ENCODE data around the gene QARS1. TPM values are rescaled to one million over a fixed set of nuclear protein-coding genes. Genes with fewer than 3 reads are reported as not detected.

The QARS1 gene
- total and polyA plus RNA-seq, 2 donors (not counting 1 experiment from before 2014, with no cell fraction given), result 282 to 426 TPM

DNA sequence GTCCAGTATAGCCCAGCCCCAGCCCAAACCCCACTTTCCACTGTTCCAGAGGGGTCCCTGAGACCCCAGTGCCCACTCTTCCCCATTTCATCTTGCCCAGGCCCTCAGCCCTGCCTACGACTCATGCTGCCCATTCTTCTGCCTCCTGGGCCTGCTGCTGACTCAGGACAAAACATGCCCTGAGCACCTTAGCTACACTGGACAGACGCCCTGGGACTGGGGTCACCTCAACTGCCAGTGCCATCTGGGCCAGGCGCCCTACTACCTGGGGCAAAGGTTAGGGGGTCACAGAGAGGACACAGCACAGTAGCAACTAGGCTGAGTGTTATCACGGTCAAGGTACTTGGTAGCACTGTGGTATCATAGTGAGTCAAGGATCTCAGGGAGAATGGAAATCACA, 30.9 kb upstream of the QARS1 start:
- WGBS (ENCODE audit: insufficient coverage), result 89% methylated on average over 4 of the region's 4 CpGs
- peaks cover 2% of the 10 kb centered on the region for H3K9me3 Mint-ChIP-seq (ENCODE audit: insufficient read depth)

DNA sequence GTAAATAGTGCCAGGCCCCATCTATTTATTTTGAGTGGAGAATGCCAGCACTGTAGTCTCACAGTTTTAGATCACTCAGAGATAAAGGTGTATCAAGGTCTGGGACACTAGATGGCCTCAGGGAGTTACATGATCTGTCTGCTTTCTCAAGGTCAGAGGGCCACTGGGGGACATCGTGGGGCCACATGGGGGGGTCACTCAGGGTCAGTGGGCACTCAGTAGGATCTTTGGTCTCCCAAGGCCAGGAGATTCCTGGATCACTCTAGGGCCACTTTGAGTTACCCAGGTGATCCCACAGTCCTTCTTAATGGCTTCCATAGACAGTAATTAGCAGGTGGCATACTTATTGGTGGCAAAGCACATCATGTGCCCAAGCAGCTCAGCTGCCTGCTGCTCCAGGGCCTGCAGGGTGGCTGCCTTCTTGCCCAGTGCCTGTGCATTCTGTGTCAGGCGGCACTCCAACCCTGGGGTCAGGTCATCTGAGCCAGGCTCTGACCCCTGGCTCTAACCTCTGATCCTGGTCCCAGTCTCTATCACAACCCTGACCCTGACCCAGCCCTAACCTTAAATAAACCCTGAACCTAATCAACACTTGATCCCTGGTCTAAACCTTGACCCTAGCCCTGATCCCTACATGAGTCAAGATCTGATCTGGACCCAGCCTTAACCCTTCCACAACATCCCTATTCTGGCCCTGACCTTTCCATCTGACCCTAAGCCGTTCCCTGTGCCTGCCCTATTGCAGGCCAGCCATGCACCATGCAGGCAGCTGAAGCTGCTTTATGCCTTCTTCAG, 30.1 kb upstream of the QARS1 start:
- no peak overlapping the region for H3K27ac Mint-ChIP-seq
- no peak overlapping the region for H3K27ac ChIP-seq (ENCODE audit: low read length in 2 of 2)
- no peak overlapping the region for H3K9ac ChIP-seq (ENCODE audit: low read length)
- ATAC-seq (ENCODE audit: low read depth) (no peak), DNase-seq (no peak)
- H3K4me2 ChIP-seq (replicated peaks; ENCODE audit: low read depth, low read length, poor library complexity, severe bottlenecking), result no peak overlapping the region
- no peaks in the 10 kb centered on the region for H3K36me3 ChIP-seq (replicated peaks in 1 of 2; ENCODE audit: control extremely low read depth in 1 of 2, control insufficient read depth in 1 of 2, extremely low read depth in 1 of 2, insufficient read depth in 2 of 2, low read length in 1 of 2)
- peaks cover 2% of the 10 kb centered on the region for H3K4me1 Mint-ChIP-seq
- H3K9me3 Mint-ChIP-seq (ENCODE audit: insufficient read depth), result no peaks in the 10 kb centered on the region
- no peak overlapping the region for H3K4me3 ChIP-seq (ENCODE audit: control extremely low read depth in 1 of 5, extremely low read depth in 1 of 5, insufficient read depth in 1 of 5, low read depth in 2 of 5, low read length in 4 of 5)
- 85% methylated on average over 3 of the region's 3 CpGs for WGBS (ENCODE audit: insufficient coverage)
- ChIA-PET POLR2A (no interaction called here), CTCF (no interaction called here)
- H3K4me3 Mint-ChIP-seq, result no peak overlapping the region
- H2AFZ ChIP-seq (ENCODE audit: insufficient read depth, low read depth, low read length, poor library complexity, severe bottlenecking), result no peak overlapping the region
- H3K27me3 Mint-ChIP-seq, result peaks cover 26% of the 10 kb centered on the region
- no peaks in the 10 kb centered on the region for H3K9me3 ChIP-seq (ENCODE audit: control extremely low read depth in 1 of 3, control insufficient read depth in 2 of 3, insufficient read depth in 1 of 3, low read length in 2 of 3)
- H3K79me2 ChIP-seq (ENCODE audit: control insufficient read depth, insufficient read depth, low read length), result no peaks in the 10 kb centered on the region
- intact Hi-C loops (cut with micrococcal nuclease), result no loop called here
- peaks cover 0 to 39% (median 3%) of the 10 kb centered on the region in 4 experiments for H3K27me3 ChIP-seq (replicated peaks in 1 of 4; ENCODE audit: control extremely low read depth in 1 of 4, control insufficient read depth in 3 of 4, insufficient read depth in 4 of 4, low read length in 3 of 4)
- H3K4me1 ChIP-seq (ENCODE audit: control insufficient read depth in 2 of 2, insufficient read depth in 2 of 2, low read length in 2 of 2), result peaks cover 4 to 10% of the 10 kb centered on the region in 2 donors
- TF ChIP-seq, protein P1, sequence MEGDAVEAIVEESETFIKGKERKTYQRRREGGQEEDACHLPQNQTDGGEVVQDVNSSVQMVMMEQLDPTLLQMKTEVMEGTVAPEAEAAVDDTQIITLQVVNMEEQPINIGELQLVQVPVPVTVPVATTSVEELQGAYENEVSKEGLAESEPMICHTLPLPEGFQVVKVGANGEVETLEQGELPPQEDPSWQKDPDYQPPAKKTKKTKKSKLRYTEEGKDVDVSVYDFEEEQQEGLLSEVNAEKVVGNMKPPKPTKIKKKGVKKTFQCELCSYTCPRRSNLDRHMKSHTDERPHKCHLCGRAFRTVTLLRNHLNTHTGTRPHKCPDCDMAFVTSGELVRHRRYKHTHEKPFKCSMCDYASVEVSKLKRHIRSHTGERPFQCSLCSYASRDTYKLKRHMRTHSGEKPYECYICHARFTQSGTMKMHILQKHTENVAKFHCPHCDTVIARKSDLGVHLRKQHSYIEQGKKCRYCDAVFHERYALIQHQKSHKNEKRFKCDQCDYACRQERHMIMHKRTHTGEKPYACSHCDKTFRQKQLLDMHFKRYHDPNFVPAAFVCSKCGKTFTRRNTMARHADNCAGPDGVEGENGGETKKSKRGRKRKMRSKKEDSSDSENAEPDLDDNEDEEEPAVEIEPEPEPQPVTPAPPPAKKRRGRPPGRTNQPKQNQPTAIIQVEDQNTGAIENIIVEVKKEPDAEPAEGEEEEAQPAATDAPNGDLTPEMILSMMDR (IDR thresholded peaks at IDR 0.05), result no peak
- no peak for TF ChIP-seq EZH2 (IDR thresholded peaks at IDR 0.05; ENCODE audit: borderline replicate concordance, insufficient read depth, low read depth, low read length, poor library complexity, severe bottlenecking)
- H4K20me1 ChIP-seq (ENCODE audit: control insufficient read depth, insufficient read depth, low read length, poor library complexity, severe bottlenecking), result no peaks in the 10 kb centered on the region

More for the DNA sequence above, 30.9 kb upstream of the QARS1 start:
- no peak overlapping the region for H3K4me3 Mint-ChIP-seq
- ATAC-seq (ENCODE audit: low read depth) (no peak), DNase-seq (no peak)
- H3K27ac ChIP-seq (ENCODE audit: low read length in 2 of 2), result no peak overlapping the region
- H3K36me3 ChIP-seq (replicated peaks in 1 of 2; ENCODE audit: control extremely low read depth in 1 of 2, control insufficient read depth in 1 of 2, extremely low read depth in 1 of 2, insufficient read depth in 2 of 2, low read length in 1 of 2), result no peaks in the 10 kb centered on the region
- POLR2A ChIA-PET, result no interaction called here
- H3K79me2 ChIP-seq (ENCODE audit: control insufficient read depth, insufficient read depth, low read length), result no peaks in the 10 kb centered on the region
- peaks cover 2% of the 10 kb centered on the region for H3K4me1 Mint-ChIP-seq
- peaks cover 4 to 10% of the 10 kb centered on the region in 2 donors for H3K4me1 ChIP-seq (ENCODE audit: control insufficient read depth in 2 of 2, insufficient read depth in 2 of 2, low read length in 2 of 2)
- H2AFZ ChIP-seq (ENCODE audit: insufficient read depth, low read depth, low read length, poor library complexity, severe bottlenecking), result no peak overlapping the region
- H3K27ac Mint-ChIP-seq, result no peak overlapping the region
- H3K4me3 ChIP-seq (ENCODE audit: control extremely low read depth in 1 of 5, extremely low read depth in 1 of 5, insufficient read depth in 1 of 5, low read depth in 2 of 5, low read length in 4 of 5), result no peak overlapping the region
- H3K4me2 ChIP-seq (replicated peaks; ENCODE audit: low read depth, low read length, poor library complexity, severe bottlenecking), result no peak overlapping the region
- H3K27me3 ChIP-seq (replicated peaks in 1 of 4; ENCODE audit: control extremely low read depth in 1 of 4, control insufficient read depth in 3 of 4, insufficient read depth in 4 of 4, low read length in 3 of 4), result peaks cover 0 to 42% (median 3%) of the 10 kb centered on the region in 4 experiments
- TF ChIP-seq EZH2 (IDR thresholded peaks at IDR 0.05; ENCODE audit: borderline replicate concordance, insufficient read depth, low read depth, low read length, poor library complexity, severe bottlenecking), result no peak
- TF ChIP-seq, protein P1 (IDR thresholded peaks at IDR 0.05), result no peak
- intact Hi-C loops (cut with micrococcal nuclease), result no loop called here
- H3K9ac ChIP-seq (ENCODE audit: low read length), result no peak overlapping the region
- H3K9me3 ChIP-seq (ENCODE audit: control extremely low read depth in 1 of 3, control insufficient read depth in 2 of 3, insufficient read depth in 1 of 3, low read length in 2 of 3), result no peaks in the 10 kb centered on the region
- H3K27me3 Mint-ChIP-seq, result peaks cover 31% of the 10 kb centered on the region
- no peaks in the 10 kb centered on the region for H4K20me1 ChIP-seq (ENCODE audit: control insufficient read depth, insufficient read depth, low read length, poor library complexity, severe bottlenecking)
- CTCF ChIA-PET, result no interaction called here

Measured in B cell (primary cell).